Activated CD8-positive, alpha-beta T cell treated with anti-CD3 and anti-CD28 coated beads, Interleukin-2, amount 10 ng/mL, durations not matched to agents 7 days and 5 days (primary cell): Measurements from ENCODE around the gene NOTUM. TPM values are rescaled to one million over a fixed set of nuclear protein-coding genes. Genes with fewer than 3 reads are reported as not detected.

Experiments
- ATAC-seq: fragments of 150-1000 bp; cut with Tn5 transposase; one replicate; pipeline ENCODE4 v1.10.0; 2021; ENCODE audit warnings: moderate library complexity
- CTCF ChIA-PET: fragments of 350-600 bp; sonication (Branson Sonifier 250); formaldehyde crosslinking; loops from one replicate; lab custom pipeline; 2021; ENCODE audit warnings: antibody characterized with exemption; lab: Charles Lee
- POLR2A ChIA-PET: fragments of 350-600 bp; sonication (Branson Sonifier 250); formaldehyde crosslinking; loops from one replicate; lab custom pipeline; 2021; ENCODE audit warnings: antibody characterized with exemption; lab: Charles Lee
- DNase-seq: peaks from one replicate; pipeline ENCODE4 v3.0.0-alpha.2; 2020
- H3K27ac Mint-ChIP-seq: one replicate; pipeline ENCODE4 v1.8.0; 2021; ENCODE audit warnings: mild to moderate bottlenecking, mixed read lengths
- H3K27me3 Mint-ChIP-seq: one replicate; pipeline ENCODE4 v1.8.0; 2021; ENCODE audit warnings: low read depth, mixed read lengths
- H3K36me3 Mint-ChIP-seq: one replicate; pipeline ENCODE4 v1.8.0; 2021; ENCODE audit warnings: low read depth, mixed read lengths
- H3K4me1 Mint-ChIP-seq: one replicate; pipeline ENCODE4 v1.8.0; 2021; ENCODE audit warnings: low read depth, mixed read lengths
- H3K4me3 Mint-ChIP-seq: one replicate; pipeline ENCODE4 v1.8.0; 2021; ENCODE audit warnings: mild to moderate bottlenecking, mixed read lengths
- H3K9me3 Mint-ChIP-seq: one replicate; pipeline ENCODE4 v1.8.0; 2022; ENCODE audit warnings: mixed read lengths; ENCODE audit not compliant: insufficient read depth
- total RNA-seq, 2 experiments: library from RNA; stranded (reverse); gene quantifications; one replicate each; pipeline ENCODE4 v1.2.3, GENCODE V29; 2021

The NOTUM gene
- total RNA-seq, 2 experiments from 2014 or later: 0.29 to 0.42 TPM

DNA sequence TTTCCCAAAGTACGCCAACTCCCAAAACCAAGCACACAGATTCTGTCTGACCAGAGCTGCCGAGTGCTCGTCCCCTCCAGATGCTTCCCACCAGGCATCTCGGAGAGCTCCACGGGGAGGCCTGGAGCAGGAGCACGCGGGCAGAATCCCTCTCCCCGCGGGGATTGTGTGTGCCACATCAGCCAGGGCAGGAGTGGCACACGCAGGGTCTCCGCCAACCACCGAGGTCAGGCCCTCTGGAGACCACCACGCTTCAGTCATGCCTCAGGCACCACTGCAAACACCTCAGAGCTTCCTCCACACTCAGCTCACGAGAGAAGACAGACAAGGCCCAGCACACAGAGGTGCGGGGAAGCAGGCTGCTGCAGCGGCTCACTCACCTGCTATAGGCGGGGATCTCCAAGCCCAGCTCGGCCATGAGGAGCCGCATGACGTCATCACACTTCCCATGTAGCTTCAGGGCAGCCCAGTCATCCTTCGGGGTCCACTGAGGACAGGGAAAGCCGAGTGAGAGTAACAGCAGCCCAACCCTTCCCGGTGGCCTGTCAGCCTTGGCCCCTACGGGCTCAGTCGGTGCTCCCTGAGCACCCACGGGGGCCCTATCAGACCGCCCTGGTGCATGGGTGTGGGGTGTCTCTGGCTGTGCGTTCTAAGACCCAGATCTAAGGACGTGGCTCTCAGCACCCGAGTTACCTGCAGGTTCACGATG is 47.4 kb downstream of the NOTUM start:
- Mint-ChIP-seq H3K4me1 (peaks cover 34% of the 10 kb centered on the region), H3K36me3 (peaks cover 50% of the 10 kb centered on the region), H3K27ac (peak overlapping the region; percentile 22), H3K27me3 (no peaks in the 10 kb centered on the region), H3K9me3 (no peaks in the 10 kb centered on the region), H3K4me3 (no peak overlapping the region)
- CTCF ChIA-PET: interaction anchor here (1.0 to 1.2 kb wide), 2 partner anchors 44 to 46 kb away, joined by 3 to 5 read pairs; no protein-coding TSS in a partner anchor
- POLR2A ChIA-PET: no interaction called here
- no peak for DNase-seq
- ATAC-seq: no peak

DNA sequence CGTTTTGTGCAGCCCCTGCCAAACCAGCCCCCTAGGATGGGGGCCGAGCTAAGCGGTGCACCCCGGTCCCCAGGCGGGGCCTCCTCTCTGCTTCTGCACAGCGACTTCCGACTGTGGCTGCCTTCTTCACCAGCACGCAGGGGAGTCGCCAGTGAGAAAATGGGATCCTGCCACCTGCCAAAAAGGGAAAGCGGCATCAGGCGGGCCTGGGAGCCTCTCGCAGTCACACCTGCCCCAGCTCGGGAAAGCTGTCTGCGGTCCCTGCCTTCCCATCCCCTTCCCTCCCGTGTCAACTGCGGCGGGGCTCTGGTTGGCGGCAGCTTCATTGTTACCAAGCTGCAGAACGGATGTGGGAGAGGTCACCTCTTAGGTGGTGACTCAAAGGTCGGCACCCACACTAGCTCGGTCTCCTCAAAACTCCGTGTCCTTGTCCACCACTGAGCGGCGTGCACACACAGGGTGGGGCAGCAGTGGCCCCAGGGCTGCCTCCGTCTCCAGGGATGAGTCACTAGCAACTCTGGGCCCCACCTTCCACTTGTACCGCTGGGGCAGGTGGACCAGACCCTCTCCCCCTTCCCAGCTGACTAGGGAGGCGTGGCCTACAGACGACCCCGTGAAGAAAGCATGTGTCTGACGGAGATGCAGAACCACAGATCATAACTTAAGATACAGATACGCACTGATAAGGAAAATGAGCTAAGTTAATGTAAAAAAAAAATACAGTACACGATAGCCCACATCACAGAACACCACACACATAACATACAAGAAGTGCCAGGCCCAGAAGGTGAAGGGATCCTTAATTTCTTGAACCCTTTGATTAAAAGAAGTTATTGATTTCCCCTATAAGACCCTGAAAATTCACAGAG is 48.3 kb downstream of the NOTUM start:
- Mint-ChIP-seq H3K36me3 (peaks cover 53% of the 10 kb centered on the region), H3K27ac (peak overlapping the region; percentile 22), H3K9me3 (no peaks in the 10 kb centered on the region), H3K4me3 (peak overlapping the region; percentile 25), H3K27me3 (no peaks in the 10 kb centered on the region), H3K4me1 (peaks cover 28% of the 10 kb centered on the region)
- ATAC-seq: no peak
- POLR2A ChIA-PET: no interaction called here
- DNase-seq: no peak
- CTCF ChIA-PET: interaction anchor here (1.0 to 1.2 kb wide), 2 partner anchors 43 to 47 kb away, joined by 3 to 5 read pairs; no protein-coding TSS in a partner anchor

DNA sequence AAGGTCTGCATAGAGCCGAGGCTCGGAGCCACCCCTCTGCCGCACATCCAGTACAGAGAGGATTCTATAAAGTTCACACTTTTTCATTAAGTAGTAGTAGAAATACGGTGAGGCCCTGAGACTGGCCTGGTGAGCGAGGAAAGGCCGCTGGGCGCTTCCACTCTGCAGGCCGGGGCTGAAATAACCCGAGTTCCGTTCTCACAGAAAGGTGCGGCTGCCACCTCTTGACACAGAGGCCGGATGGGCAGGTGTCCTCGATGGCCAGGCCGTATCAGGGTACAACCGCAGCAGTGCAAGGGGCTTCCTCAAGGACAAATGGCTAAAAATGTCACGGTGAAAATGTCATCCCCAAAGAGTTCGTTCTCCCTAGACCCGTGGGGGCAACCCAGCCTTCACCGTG is 49.0 kb downstream of the NOTUM start:
- no peak overlapping the region for H3K27ac Mint-ChIP-seq
- H3K4me1 Mint-ChIP-seq: peaks cover 23% of the 10 kb centered on the region
- DNase-seq (no peak), ATAC-seq (no peak)
- peaks cover 49% of the 10 kb centered on the region for H3K36me3 Mint-ChIP-seq
- CTCF ChIA-PET: no interaction called here
- no peaks in the 10 kb centered on the region for H3K9me3 Mint-ChIP-seq
- peak overlapping the region; percentile 61 for H3K4me3 Mint-ChIP-seq
- no peaks in the 10 kb centered on the region for H3K27me3 Mint-ChIP-seq
- POLR2A ChIA-PET: no interaction called here

DNA sequence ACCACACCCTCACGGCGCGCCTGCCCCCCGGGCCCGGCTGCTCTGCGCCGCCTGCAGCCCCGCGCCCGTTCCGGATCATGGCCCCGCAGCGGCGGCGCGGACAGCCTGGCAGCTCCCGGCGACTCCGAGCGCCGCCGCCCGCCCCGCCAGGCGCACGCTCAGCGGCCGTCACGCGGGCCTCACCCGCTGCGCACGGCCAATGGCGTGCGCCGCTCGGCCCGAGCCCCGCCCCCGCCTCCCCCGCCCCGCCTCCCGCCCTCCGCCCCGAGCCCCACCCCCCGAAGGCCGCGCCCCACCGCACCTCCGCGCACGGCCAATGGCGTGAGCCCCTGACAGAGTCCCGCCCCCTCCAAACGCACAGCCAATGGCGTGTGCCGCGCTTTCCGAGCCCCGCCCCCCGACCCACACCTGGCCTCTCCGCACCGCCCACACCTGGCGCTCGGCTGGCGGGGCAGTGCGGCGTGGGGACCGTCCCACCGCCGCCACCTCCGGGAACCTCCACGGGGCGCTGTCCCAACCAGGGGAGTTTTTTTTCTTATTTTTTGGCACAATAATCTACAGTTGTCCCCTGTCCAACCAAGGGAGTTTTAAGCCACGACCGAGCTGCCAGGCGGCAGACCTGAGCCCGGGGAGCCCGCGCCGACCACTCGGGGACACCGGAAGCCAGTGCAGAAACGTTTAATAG is 49.6 kb downstream of the NOTUM start, which contains the start of gene PCYT2:
Gene PCYT2 (minus strand): TSS at position 123 of the 685 bp plus-strand sequence. CDS start 44 bp downstream, at position 79.
- H3K4me1 Mint-ChIP-seq: peaks cover 19% of the 10 kb centered on the region
- POLR2A ChIA-PET: no interaction called here

DNA sequence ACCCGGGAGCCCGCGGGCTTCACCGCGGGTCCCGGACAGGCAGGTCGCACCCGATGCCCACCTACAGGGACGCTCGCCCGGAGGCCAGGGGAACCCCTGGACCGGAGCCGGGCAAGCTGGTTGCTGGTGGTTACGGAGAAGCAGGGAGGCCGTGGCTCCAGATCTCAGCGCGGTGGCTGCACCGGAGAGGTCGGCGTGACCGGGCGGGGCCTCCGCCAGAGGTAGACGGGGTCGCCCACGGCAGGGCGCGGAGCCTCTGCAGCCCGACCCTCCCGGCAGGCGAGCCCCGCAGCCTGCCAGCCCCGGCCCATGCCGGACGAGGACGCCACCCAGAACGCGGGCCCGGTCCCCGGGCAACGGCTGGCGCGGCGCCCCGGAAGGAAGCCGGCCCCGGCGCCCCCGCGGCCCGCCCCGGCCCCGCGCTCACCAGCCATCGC is 50.1 kb downstream of the NOTUM start:
- Mint-ChIP-seq H3K4me1 (peaks cover 15% of the 10 kb centered on the region), H3K27me3 (no peaks in the 10 kb centered on the region), H3K4me3 (peak overlapping the region; percentile 87), H3K9me3 (no peaks in the 10 kb centered on the region), H3K36me3 (peaks cover 42% of the 10 kb centered on the region), H3K27ac (no peak overlapping the region)
- DNase-seq: peak; percentile 43
- POLR2A ChIA-PET: no interaction called here
- ATAC-seq: peak; percentile 49
- CTCF ChIA-PET: no interaction called here

More for the DNA sequence above, 49.6 kb downstream of the NOTUM start, which contains the start of gene PCYT2:
- ATAC-seq (peak; percentile 90), DNase-seq (peak; percentile 94)
- peak within 1 kb of the TSS; percentile 87 for H3K4me3 Mint-ChIP-seq
- H3K27ac Mint-ChIP-seq: peak within 1 kb of the TSS; percentile 75
- H3K27me3 Mint-ChIP-seq: no peaks in the 10 kb centered on the region
- H3K36me3 Mint-ChIP-seq: peaks cover 46% of the 10 kb centered on the region
- CTCF ChIA-PET: no interaction called here
- no peaks in the 10 kb centered on the region for H3K9me3 Mint-ChIP-seq

DNA sequence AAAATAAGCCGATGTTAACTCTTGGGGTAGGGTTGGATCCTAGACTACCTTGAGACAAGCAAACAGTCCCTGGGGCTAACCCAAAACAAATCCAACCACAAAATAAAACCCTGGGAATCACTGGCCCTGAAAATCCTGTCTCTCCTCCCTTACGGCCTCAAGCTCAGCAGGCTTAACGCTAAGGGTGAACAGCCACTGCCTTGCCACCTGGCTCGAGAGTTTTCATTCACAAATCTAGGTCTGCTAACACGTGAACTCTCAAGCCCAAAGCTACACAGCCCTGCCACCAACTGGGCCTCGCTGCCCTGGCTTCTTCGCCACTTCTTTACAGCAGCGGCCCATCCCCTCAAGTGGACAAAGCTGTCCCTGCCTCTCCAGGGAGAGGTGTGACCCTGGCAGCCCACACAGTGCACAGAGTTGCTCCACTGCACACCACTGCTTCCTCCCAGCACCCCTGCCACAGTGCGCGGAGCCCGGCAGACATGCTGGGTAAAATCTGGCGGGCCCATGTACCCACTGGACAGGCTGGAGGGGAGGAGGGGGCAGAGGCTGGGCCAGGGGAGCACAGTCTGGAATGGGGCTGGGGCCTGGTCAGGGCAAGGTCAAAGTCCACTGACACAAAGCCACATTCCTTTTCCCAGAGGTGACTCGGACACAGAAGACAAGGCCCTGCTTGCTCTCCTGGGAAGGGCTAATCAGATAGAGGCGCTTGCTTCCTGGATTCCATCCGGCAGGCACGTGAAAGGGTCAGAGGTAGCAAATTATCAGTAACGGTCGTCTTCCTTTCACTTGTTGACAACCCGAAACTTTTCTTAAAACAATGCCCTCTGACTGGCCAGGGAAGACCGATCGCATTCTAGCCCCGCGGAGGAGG is 50.8 kb downstream of the NOTUM start:
- ChIA-PET CTCF (interaction anchor here (1.1 to 1.2 kb wide), 2 partner anchors 18 to 110 kb away, joined by 3 to 4 read pairs; no protein-coding TSS in a partner anchor), POLR2A (interaction anchor here (0.6 to 1.5 kb wide), 3 partner anchors 7 to 18 kb away, joined by 3 to 7 read pairs (median 5); partner anchors contain the start of gene ANAPC11)
- Mint-ChIP-seq H3K9me3 (no peaks in the 10 kb centered on the region), H3K36me3 (peaks cover 38% of the 10 kb centered on the region), H3K4me3 (peak overlapping the region; percentile 87), H3K4me1 (peaks cover 13% of the 10 kb centered on the region), H3K27me3 (no peaks in the 10 kb centered on the region), H3K27ac (peak overlapping the region; percentile 75)
- DNase-seq (no peak), ATAC-seq (no peak)

DNA sequence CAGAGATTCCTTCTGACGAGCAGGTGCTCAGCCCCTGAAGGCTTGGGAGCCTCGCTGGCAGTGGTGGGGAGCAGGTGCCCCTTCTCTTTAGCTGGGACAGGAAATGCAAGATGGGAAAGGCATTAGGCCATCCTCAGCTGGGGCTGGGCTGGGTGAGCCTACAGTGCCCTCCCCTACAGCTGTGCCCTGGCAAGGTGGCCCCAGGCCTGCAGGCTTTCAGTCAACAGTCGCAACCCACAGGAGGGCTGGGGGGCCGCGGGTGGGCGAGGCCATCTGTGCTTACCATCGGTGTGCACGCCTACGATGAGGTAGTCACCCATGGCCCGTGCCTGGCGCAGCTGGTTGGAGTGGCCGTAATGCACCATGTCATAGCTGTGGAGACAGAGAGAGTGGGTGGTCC is 51.8 kb downstream of the NOTUM start:
- ChIA-PET CTCF (interaction anchor here (1.2 kb wide), 1 partner anchor 111 kb away, joined by 4 read pairs; no protein-coding TSS in a partner anchor), POLR2A (interaction anchor here (0.9 to 1.5 kb wide), 3 partner anchors 8 to 36 kb away, joined by 4 to 7 read pairs (median 5); partner anchors contain the start of gene ANAPC11)
- no peak for DNase-seq
- H3K27me3 Mint-ChIP-seq: no peaks in the 10 kb centered on the region
- H3K27ac Mint-ChIP-seq: no peak overlapping the region
- peaks cover 31% of the 10 kb centered on the region for H3K36me3 Mint-ChIP-seq
- no peaks in the 10 kb centered on the region for H3K9me3 Mint-ChIP-seq
- peaks cover 13% of the 10 kb centered on the region for H3K4me1 Mint-ChIP-seq
- no peak for ATAC-seq
- no peak overlapping the region for H3K4me3 Mint-ChIP-seq

DNA sequence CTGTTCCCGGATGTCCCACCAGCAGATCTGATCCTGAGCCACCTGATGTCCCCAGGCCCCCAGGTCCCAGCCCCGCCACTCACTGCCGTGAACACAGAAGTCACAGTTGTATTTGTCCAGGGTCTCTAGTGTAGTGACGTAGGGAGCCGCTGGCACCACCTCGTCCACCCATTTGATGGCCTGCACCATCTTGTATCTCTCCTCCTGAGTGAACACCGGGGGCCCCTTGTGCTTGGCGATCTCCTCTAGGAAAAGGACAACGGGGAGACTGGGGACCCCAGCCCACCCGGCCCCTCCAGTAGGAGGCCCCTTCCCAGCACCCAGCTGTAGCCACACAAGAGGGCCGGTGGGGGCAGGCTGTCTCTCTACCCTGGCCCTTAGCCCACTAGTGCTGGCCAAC is 52.2 kb downstream of the NOTUM start:
- Mint-ChIP-seq H3K36me3 (peaks cover 27% of the 10 kb centered on the region), H3K27me3 (no peaks in the 10 kb centered on the region), H3K4me3 (no peak overlapping the region), H3K9me3 (no peaks in the 10 kb centered on the region), H3K4me1 (peaks cover 13% of the 10 kb centered on the region), H3K27ac (no peak overlapping the region)
- no peak for DNase-seq
- ChIA-PET POLR2A (interaction anchor here (0.9 to 1.5 kb wide), 3 partner anchors 9 to 36 kb away, joined by 4 to 7 read pairs (median 5); partner anchors contain the start of gene ANAPC11), CTCF (no interaction called here)
- no peak for ATAC-seq

DNA sequence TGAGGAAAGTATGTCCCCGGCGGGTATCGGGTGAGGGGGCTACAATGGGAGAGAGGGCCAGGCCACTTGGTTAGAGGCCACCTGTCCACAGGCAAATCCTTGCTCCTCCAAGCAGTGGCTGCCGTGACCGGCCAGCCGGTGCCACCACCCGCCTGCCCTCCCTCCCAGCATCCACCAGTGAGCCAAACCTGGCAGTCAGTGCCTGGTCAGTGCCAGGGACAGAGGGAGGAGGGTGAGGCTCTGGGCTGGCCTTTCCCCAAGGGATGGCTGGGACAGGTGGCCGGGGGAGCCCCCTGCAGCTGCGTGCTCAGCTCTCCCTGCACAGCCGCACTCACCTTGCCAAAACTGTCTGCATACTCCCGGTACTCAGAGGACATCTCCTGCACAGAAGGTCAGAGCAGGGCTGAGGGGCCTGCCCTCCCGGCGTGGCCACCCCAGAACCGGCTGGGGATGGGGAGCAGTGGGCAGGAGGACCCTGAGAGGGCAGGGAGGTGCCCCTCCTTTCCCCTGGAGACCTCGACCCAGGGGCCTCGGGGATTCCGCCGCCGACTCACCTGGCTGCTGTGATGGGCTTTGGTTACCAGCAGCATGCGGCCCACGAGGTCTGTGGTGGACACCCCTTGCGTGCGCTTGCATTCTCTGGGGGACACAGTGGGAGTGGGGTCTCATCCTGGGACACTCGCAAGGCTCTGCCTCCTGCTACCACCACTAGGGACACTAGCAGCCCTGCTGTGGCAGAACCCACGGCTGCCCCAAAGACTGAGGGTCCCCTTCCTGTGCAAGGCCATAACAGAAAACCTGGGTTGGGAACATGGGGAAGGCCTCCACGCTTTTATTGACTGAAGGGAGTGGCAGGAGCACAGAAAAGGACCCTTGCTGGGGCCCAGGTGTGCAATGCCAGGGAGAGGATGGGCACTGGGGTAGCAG is 53.5 kb downstream of the NOTUM start:
- Mint-ChIP-seq H3K4me3 (no peak overlapping the region), H3K27me3 (no peaks in the 10 kb centered on the region), H3K9me3 (no peaks in the 10 kb centered on the region), H3K4me1 (peaks cover 11% of the 10 kb centered on the region), H3K36me3 (peaks cover 15% of the 10 kb centered on the region), H3K27ac (no peak overlapping the region)
- POLR2A ChIA-PET: interaction anchor here (1.0 to 1.2 kb wide), 2 partner anchors 10 to 12 kb away, joined by 3 read pairs; no protein-coding TSS in a partner anchor
- no peak for ATAC-seq
- CTCF ChIA-PET: no interaction called here
- no peak for DNase-seq
